ENCODE measurements around the gene TRPT1.

The TRPT1 gene

DNA sequence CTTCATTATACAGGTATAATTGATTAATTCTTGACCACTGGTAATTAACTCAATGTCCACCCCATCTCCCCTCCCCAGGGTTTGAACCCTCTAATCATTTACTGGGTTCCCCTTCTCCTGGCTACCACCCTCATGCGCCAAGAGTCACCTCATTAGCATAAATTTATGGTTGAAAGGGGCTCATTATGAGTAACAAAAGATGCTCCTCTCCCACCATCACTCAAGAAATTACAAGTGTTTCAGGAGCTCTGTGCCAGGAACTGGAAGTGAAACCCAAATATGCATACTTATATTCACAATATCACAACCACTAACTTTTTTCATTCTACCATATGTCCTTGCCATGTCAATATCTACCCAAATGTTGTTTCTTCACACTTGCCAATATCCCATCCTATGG is 47.8 kb downstream of the TRPT1 start:
- H3K27ac ChIP-seq (replicated peaks) = no peak overlapping the region
- TF ChIP-seq SPI1 (IDR thresholded peaks at IDR 0.05; ENCODE audit: borderline replicate concordance, low read depth) = no peak
- no peak for TF ChIP-seq GABPA (IDR thresholded peaks at IDR 0.05; ENCODE audit: low read depth)
- TF ChIP-seq, protein P1, sequence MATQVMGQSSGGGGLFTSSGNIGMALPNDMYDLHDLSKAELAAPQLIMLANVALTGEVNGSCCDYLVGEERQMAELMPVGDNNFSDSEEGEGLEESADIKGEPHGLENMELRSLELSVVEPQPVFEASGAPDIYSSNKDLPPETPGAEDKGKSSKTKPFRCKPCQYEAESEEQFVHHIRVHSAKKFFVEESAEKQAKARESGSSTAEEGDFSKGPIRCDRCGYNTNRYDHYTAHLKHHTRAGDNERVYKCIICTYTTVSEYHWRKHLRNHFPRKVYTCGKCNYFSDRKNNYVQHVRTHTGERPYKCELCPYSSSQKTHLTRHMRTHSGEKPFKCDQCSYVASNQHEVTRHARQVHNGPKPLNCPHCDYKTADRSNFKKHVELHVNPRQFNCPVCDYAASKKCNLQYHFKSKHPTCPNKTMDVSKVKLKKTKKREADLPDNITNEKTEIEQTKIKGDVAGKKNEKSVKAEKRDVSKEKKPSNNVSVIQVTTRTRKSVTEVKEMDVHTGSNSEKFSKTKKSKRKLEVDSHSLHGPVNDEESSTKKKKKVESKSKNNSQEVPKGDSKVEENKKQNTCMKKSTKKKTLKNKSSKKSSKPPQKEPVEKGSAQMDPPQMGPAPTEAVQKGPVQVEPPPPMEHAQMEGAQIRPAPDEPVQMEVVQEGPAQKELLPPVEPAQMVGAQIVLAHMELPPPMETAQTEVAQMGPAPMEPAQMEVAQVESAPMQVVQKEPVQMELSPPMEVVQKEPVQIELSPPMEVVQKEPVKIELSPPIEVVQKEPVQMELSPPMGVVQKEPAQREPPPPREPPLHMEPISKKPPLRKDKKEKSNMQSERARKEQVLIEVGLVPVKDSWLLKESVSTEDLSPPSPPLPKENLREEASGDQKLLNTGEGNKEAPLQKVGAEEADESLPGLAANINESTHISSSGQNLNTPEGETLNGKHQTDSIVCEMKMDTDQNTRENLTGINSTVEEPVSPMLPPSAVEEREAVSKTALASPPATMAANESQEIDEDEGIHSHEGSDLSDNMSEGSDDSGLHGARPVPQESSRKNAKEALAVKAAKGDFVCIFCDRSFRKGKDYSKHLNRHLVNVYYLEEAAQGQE (IDR thresholded peaks at IDR 0.05; ENCODE audit: insufficient replicate concordance, low read depth) = no peak
- TF ChIP-seq POLR2AphosphoS5 (IDR thresholded peaks at IDR 0.05; ENCODE audit: low read depth) = no peak
- TF ChIP-seq CTCF (IDR thresholded peaks at IDR 0.05; ENCODE audit: insufficient read depth, low read length) = no peak
- no peak overlapping the region for H3K4me3 ChIP-seq (replicated peaks; ENCODE audit: insufficient read depth, low read length)
- H3K27me3 ChIP-seq (ENCODE audit: insufficient read depth, poor library complexity, severe bottlenecking) = no peaks in the 10 kb centered on the region
- no peak for DNase-seq (ENCODE audit: low read depth in 1 of 2, low spot score in 1 of 2)

DNA sequence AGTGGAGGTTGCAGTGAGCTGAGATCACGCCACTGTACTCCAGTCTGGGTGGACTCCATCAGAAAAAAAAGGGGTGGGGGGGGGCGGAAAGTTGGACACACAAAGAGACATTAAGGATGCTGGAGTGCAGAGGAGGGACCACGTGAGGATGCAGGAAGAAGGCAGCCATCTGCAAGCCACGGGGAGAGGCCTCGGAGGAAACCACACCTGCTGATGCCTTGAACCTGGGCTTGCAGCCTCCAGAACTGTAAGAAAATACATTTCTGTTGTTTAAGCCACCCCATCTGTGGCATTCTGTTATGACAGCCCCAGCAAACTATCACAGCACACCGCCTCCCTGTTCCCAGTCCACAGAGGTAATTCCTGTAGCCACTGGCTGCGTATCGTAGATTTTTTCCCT is 49.2 kb downstream of the TRPT1 start:
- DNase-seq (ENCODE audit: low read depth in 1 of 2, low spot score in 1 of 2) = no peak
- Histone ChIP-seq H3K27me3 (ENCODE audit: insufficient read depth, poor library complexity, severe bottlenecking) (no peaks in the 10 kb centered on the region), H3K4me3 (replicated peaks; ENCODE audit: insufficient read depth, low read length) (no peak overlapping the region), H3K27ac (replicated peaks) (no peak overlapping the region)
- TF ChIP-seq, protein P1 (IDR thresholded peaks at IDR 0.05; ENCODE audit: insufficient replicate concordance, low read depth) = no peak
- no peak for TF ChIP-seq SPI1 (IDR thresholded peaks at IDR 0.05; ENCODE audit: borderline replicate concordance, low read depth)
- no peak for TF ChIP-seq POLR2AphosphoS5 (IDR thresholded peaks at IDR 0.05; ENCODE audit: low read depth)
- no peak for TF ChIP-seq GABPA (IDR thresholded peaks at IDR 0.05; ENCODE audit: low read depth)
- no peak for TF ChIP-seq CTCF (IDR thresholded peaks at IDR 0.05; ENCODE audit: insufficient read depth, low read length)

All from HL-60 (cell line).